Effector CD4-positive, alpha-beta T cell (primary cell): ENCODE measurements around the gene FHIP1B.

Experiments used
- DNase-seq: peaks from one replicate; pipeline ENCODE4 v3.0.0-alpha.2; 2020

The FHIP1B gene

DNA sequence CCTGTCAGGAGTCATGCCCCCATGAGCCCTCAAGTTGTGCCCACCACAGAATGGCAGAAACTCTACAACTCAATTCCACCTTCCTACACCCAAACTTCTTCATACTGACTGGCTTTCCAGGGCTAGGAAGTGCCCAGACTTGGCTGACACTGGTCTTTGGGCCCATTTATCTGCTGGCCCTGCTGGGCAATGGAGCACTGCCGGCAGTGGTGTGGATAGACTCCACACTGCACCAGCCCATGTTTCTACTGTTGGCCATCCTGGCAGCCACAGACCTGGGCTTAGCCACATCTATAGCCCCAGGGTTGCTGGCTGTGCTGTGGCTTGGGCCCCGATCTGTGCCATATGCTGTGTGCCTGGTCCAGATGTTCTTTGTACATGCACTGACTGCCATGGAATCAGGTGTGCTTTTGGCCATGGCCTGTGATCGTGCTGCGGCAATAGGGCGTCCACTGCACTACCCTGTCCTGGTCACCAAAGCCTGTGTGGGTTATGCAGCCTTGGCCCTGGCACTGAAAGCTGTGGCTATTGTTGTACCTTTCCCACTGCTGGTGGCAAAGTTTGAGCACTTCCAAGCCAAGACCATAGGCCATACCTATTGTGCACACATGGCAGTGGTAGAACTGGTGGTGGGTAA is 35.1 kb downstream of the FHIP1B start, which contains the start of gene OR52W1:
Gene OR52W1, plus strand, starts transcription at position 51 of the 637 bp plus-strand sequence. Its CDS starts 0 bp downstream, at position 51.
- no peak for DNase-seq

DNA sequence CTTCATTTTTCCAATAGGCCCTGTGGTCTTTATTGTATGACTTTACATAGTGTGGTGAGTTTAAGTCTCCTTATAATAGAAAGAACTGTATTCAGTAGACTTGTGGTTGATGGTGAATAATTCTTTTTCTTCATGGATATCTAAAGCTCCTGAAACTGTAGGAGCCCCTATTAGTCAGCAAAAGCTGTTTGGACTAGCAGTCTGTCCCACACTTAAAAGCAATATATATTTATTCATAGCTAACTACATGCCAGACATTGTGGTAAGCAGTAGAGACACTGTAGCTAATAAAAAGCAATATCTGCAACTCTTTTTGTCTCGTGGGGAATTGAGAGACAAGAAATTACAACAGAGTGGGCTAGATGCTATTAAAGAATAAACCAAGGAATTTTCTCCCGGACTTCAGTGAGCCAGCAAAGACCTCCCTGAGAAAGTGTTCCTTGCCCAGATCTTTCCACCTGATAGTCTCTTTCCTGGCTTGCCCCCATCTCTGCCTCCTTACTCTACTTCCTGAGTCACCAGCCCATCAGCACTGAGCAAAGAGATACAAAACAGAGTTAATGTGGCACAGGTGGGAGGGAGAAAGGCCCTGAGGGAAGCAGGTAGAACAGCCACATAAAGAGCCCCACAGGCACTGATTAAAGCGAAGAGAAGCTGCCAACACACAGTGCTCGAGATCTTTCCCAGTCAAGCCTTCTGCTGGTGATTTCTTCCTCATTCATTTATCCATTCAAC is 36.8 kb downstream of the FHIP1B start:
- DNase-seq: no peak

DNA sequence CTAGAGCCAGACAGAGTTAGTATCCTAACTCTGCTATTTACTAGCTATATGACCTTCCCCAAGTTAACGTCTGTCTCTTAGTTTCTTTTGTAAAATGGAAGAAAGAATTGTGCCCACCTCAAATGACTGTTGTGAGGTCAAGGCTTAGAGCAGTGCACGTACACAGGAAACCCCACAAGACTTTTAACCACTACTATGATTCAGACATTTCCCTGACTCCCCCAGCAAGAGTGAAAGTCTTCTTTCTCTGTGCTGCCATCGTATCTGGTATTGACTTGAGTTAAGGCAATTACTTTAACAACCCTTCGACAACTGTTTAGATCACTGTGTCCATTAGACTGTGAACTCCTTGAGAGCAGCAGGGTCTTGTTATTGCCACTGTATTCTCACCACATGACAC is 38.0 kb downstream of the FHIP1B start:
- no peak for DNase-seq

DNA sequence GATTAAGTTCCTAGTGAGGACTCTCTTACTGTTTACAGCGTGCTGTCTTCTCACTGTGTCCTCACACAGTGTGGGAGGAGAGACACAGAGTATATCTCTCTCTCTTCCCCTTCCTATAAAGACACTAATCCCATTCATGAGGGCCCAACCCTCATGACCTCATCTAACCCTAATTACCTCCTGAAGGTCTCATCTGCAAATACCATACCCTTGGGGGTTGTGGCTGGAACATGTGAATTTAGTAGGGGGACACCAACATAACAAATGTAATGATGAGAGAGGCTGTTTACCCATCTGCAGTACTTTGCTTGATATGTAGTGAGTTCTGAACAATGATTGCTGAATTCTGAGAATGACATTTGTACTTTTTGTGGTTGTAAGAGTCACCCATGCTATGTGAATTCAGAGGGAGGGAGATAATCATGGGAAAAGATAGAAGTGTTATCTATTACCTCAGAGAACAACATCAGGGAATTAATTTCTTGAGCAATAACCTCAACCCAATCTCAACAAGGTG is 40.3 kb downstream of the FHIP1B start:
- no peak for DNase-seq

DNA sequence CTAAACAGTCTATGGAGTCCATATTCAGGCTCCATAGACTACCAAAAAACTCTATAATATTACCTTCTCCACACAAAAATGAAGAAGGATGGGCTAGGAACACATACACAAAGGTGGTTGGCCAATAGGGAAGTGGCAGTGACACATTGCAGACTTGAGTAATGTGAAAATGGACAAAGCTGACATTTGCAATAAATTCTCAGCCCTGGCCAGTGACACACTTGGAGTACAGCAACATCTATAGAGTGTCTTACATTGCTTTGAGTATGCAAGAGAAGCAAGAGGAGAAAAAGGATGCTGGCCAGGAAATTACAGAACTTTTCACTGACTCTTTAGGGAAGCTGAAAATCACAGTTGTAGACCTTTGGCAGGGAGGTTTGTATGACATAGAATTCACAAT is 42.7 kb downstream of the FHIP1B start:
- DNase-seq: no peak

DNA sequence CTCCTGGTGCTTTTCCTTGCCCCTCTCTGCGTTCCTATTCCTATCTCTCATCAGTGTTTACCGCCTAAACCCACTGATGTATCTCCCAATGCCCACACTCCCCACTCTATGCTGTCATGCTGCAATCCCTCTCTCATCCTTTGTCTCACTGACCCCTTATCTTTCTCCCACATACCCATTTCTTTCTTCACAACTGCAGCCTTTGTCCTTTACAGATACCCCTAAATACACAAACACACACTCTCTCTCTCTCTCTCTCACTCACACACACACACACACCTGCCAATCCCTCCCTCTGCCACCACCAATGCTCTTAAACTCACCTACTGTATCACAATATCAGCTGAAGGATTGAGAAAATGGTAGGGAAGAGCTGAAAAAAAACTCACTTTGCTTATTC is 59.0 kb downstream of the FHIP1B start:
- no peak for DNase-seq

DNA sequence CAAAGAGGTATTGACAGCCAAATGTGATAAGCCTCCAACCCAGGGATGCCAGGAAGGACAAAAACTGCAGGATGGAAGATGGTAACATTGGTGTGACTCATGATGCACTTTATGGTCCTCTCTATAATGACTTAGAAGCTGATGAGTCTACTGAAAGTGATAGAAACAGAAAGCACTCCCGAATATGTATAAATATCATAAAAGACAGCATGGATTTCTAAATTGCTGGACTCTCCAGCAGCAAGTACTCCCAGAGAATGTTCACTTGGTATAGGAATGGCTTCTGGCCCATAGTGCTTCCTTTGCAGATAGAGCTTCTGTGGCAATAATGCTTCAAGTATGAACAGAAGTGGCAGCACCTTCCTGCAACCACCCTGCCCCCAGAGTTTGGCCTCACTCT is 64.2 kb downstream of the FHIP1B start, which contains the start of gene OR52B2:
Gene OR52B2, minus strand, starts transcription at position 101 of the 400 bp plus-strand sequence. Its CDS starts 0 bp downstream, at position 101.
- no peak for DNase-seq
